Smooth muscle cell (in vitro differentiated cells): ENCODE results near the gene C4orf46. TPM values are rescaled to one million over a fixed set of nuclear protein-coding genes. Genes with fewer than 3 reads are reported as not detected.

Experiments
- DNase-seq: peaks from one replicate; lab custom pipeline; 2025; ENCODE audit not compliant: unreplicated experiment; lab: John Stamatoyannopoulos, UW
- H2AFZ ChIP-seq: fragments of 200-600 bp; sonication (generic); 2 replicates; pipeline ENCODE4 v1.6.0; 2016; ENCODE audit warnings: antibody characterized with exemption, low read depth, mild to moderate bottlenecking
- H3F3A ChIP-seq: fragments of 200-600 bp; sonication (generic); 2 replicates; pipeline ENCODE4 v1.6.0; 2017; ENCODE audit warnings: antibody characterized with exemption, low read depth
- H3K27ac ChIP-seq: fragments of 200-600 bp; sonication (generic); 2 replicates; pipeline ENCODE4 v1.5.1; 2016; ENCODE audit warnings: low read depth, mild to moderate bottlenecking
- H3K27me3 ChIP-seq: fragments of 200-600 bp; sonication (generic); 2 replicates; pipeline ENCODE4 v1.6.1; 2016; ENCODE audit warnings: low read depth, mild to moderate bottlenecking
- H3K36me3 ChIP-seq: fragments of 200-600 bp; sonication (generic); 2 replicates; pipeline ENCODE4 v1.5.1; 2016; ENCODE audit warnings: low read depth
- H3K4me1 ChIP-seq: fragments of 200-600 bp; sonication (generic); 2 replicates; pipeline ENCODE4 v1.5.1; 2016; ENCODE audit warnings: low read depth
- H3K4me2 ChIP-seq: fragments of 200-600 bp; sonication (generic); 2 replicates; pipeline ENCODE4 v1.6.0; 2016; ENCODE audit warnings: mild to moderate bottlenecking
- H3K4me3 ChIP-seq: fragments of 200-600 bp; sonication (generic); 2 replicates; pipeline ENCODE4 v1.5.1; 2016; ENCODE audit warnings: mild to moderate bottlenecking
- H3K79me2 ChIP-seq: fragments of 200-600 bp; sonication (generic); 2 replicates; pipeline ENCODE4 v1.6.0; 2016; ENCODE audit warnings: low read depth, mild to moderate bottlenecking
- H3K9ac ChIP-seq: fragments of 200-600 bp; sonication (generic); 2 replicates; pipeline ENCODE4 v1.6.0; 2016; ENCODE audit warnings: low read depth
- H3K9me3 ChIP-seq: fragments of 200-600 bp; sonication (generic); replicated peaks from 2 replicates; pipeline ENCODE4 v1.5.1; 2016; ENCODE audit warnings: low read depth
- H4K20me1 ChIP-seq: fragments of 200-600 bp; sonication (generic); 2 replicates; pipeline ENCODE4 v1.6.0; 2016; ENCODE audit warnings: low read depth
- WGBS: methylation state at CpG from one replicate; pipeline ENCODE4 v1.1.7; 2016; ENCODE audit warnings: low lambda C conversion rate; 5-methylcytosine and 5-hydroxymethylcytosine counted together
- polyA plus RNA-seq: library from polyadenylated mRNA; unstranded; fragments of >200 nt; fragmentation: Nextera tagmentation; extraction: Ambion mirVana; gene quantifications from 2 replicates; pipeline ENCODE4 v1.2.1, GENCODE V29; 2016
- total RNA-seq: library from RNA; depleted of rRNA; stranded (reverse); fragments of >200 nt; gene quantifications from 2 replicates; pipeline ENCODE4 v1.2.3, GENCODE V29; 2014
- TF ChIP-seq, protein P1 (sequence below): fragments of 200-600 bp; sonication (generic); IDR thresholded peaks from 2 replicates; pipeline ENCODE4 v1.5.1; 2017; ENCODE audit warnings: borderline replicate concordance, mild to moderate bottlenecking, antibody characterized with exemption; ENCODE audit not compliant: insufficient read depth, poor library complexity, severe bottlenecking

C4orf46 gene
- total and polyA plus RNA-seq, 2 experiments from 2014 or later = 8.8 to 9.8 TPM

DNA sequence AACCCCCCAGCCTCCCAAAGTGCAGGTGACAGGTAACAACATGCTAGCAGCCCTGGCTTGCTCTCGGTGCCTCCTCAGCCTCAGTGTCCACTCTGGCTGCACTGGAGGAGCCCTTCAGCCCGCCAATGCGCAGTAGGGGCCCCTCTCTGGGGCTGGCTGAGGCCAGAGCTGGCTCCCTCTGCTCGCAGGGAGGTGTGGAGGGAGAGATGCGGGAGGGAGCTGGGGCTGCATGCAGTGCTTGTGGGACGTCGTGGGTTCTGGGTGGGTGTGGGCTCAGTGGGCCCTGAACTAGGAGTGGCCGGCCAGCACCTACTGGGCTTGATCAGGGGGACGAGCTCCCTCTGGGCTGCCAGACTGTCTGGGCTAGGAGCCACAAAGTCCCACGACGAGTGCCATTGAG lies 14.4 kb downstream of the C4orf46 start:
- no peak overlapping the region for H2AFZ ChIP-seq
- H3K27ac ChIP-seq = no peak overlapping the region
- H3K79me2 ChIP-seq = no peaks in the 10 kb centered on the region
- H3K4me1 ChIP-seq = no peaks in the 10 kb centered on the region
- H4K20me1 ChIP-seq = no peaks in the 10 kb centered on the region
- TF ChIP-seq, protein P1, sequence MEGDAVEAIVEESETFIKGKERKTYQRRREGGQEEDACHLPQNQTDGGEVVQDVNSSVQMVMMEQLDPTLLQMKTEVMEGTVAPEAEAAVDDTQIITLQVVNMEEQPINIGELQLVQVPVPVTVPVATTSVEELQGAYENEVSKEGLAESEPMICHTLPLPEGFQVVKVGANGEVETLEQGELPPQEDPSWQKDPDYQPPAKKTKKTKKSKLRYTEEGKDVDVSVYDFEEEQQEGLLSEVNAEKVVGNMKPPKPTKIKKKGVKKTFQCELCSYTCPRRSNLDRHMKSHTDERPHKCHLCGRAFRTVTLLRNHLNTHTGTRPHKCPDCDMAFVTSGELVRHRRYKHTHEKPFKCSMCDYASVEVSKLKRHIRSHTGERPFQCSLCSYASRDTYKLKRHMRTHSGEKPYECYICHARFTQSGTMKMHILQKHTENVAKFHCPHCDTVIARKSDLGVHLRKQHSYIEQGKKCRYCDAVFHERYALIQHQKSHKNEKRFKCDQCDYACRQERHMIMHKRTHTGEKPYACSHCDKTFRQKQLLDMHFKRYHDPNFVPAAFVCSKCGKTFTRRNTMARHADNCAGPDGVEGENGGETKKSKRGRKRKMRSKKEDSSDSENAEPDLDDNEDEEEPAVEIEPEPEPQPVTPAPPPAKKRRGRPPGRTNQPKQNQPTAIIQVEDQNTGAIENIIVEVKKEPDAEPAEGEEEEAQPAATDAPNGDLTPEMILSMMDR = no peak
- no peaks in the 10 kb centered on the region for H3K36me3 ChIP-seq
- no peaks in the 10 kb centered on the region for H3F3A ChIP-seq
- DNase-seq = no peak
- H3K9me3 ChIP-seq = no peaks in the 10 kb centered on the region
- no peak overlapping the region for H3K9ac ChIP-seq
- no peak overlapping the region for H3K4me3 ChIP-seq
- H3K4me2 ChIP-seq = no peak overlapping the region
- 95% methylated on average over 10 of the region's 11 CpGs for WGBS
- H3K27me3 ChIP-seq = no peaks in the 10 kb centered on the region

DNA sequence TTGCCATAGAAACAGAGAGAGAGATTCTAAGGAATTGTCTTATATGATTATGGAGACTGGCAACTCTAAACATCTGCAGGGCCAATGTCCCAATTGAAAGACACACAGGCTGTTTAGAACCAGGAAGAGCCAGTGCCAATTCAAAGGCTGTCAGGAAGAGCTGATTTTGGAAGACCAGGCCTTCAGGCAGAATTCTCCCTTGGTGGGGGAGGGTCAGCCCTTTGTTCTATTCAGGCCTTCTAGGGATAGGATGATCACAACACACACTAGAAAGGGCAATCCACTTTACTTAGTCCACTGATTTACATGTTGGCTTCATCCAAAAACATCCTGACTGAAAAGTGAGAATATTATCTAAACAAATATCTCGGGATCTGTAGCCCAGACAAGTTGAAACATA lies 15.2 kb downstream of the C4orf46 start:
- no peaks in the 10 kb centered on the region for H3F3A ChIP-seq
- H3K27me3 ChIP-seq = no peaks in the 10 kb centered on the region
- TF ChIP-seq, protein P1 = no peak
- no peak overlapping the region for H3K4me3 ChIP-seq
- H4K20me1 ChIP-seq = no peaks in the 10 kb centered on the region
- H2AFZ ChIP-seq = no peak overlapping the region
- no peak overlapping the region for H3K27ac ChIP-seq
- no peaks in the 10 kb centered on the region for H3K9me3 ChIP-seq
- H3K9ac ChIP-seq = no peak overlapping the region
- no peak for DNase-seq
- H3K4me1 ChIP-seq = no peaks in the 10 kb centered on the region
- H3K4me2 ChIP-seq = no peak overlapping the region
- WGBS = 83% methylated on average over 1 of the region's 1 CpG
- H3K79me2 ChIP-seq = no peaks in the 10 kb centered on the region
- no peaks in the 10 kb centered on the region for H3K36me3 ChIP-seq

DNA sequence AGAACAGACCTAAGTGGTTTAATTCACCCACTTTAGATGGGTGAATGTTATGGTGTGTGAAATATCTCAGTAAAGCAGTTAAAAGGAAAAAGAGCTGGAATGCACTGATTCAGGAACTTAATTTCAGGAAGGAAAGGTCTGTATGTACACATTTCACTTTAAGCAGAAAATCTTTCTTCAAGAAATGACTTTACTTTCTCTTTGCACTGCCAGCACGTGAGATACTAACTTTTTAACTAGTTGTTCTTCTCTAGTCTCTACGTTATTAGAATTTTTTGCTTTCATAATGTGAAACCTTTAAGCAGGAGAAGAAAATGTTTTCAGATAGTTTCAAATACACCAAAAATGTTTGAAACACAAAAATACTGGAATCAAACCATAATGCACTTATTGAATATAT lies 18.8 kb downstream of the C4orf46 start:
- H3K36me3 ChIP-seq = no peaks in the 10 kb centered on the region
- H3K9me3 ChIP-seq = no peaks in the 10 kb centered on the region
- H3K79me2 ChIP-seq = no peaks in the 10 kb centered on the region
- H3F3A ChIP-seq = no peaks in the 10 kb centered on the region
- no peak overlapping the region for H3K27ac ChIP-seq
- H3K27me3 ChIP-seq = no peaks in the 10 kb centered on the region
- H2AFZ ChIP-seq = peak overlapping the region; percentile 45
- no peaks in the 10 kb centered on the region for H4K20me1 ChIP-seq
- 81% methylated on average over 2 of the region's 2 CpGs for WGBS
- no peak overlapping the region for H3K9ac ChIP-seq
- TF ChIP-seq, protein P1 = no peak
- no peak overlapping the region for H3K4me3 ChIP-seq
- no peak overlapping the region for H3K4me2 ChIP-seq
- no peak for DNase-seq
- no peaks in the 10 kb centered on the region for H3K4me1 ChIP-seq

DNA sequence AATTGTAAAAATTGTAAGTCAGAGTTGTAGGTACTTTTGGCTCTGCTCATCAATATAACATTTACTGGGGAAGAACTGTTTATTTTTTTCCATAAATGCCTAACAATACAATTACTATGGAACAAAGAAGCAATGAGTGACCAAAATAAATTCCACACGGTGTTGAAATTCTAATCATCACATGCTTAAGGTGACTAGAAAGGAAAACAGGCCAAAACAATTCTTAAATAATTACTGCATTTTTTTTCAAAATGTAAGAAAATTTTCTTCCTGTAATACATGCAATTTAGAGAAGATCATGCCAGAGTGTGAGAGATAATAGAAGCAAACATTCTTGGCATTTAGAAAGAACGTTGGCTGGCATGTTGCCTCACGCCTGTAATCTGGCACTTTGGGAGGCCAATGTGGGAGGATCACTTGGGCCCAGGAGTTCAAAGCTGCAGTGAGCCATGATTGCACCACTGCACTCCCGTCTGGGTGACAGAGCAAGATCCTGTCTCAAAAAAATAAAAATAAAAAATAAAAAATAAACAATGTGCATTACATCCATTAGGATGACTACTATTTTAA lies 22.5 kb downstream of the C4orf46 start:
- no peaks in the 10 kb centered on the region for H3K4me1 ChIP-seq
- H3K79me2 ChIP-seq = no peaks in the 10 kb centered on the region
- no peaks in the 10 kb centered on the region for H4K20me1 ChIP-seq
- 77% methylated on average over 4 of the region's 4 CpGs for WGBS
- TF ChIP-seq, protein P1 = no peak
- H3K9me3 ChIP-seq = no peaks in the 10 kb centered on the region
- no peaks in the 10 kb centered on the region for H3K27me3 ChIP-seq
- no peak overlapping the region for H3K9ac ChIP-seq
- H3K27ac ChIP-seq = no peak overlapping the region
- no peak overlapping the region for H3K4me2 ChIP-seq
- no peak overlapping the region for H3K4me3 ChIP-seq
- no peak overlapping the region for H2AFZ ChIP-seq
- DNase-seq = no peak
- no peaks in the 10 kb centered on the region for H3K36me3 ChIP-seq
- H3F3A ChIP-seq = no peaks in the 10 kb centered on the region
